GM12891 (cell line): Measurements from ENCODE around the gene PTPN3.

Experiments
- POLR2A ChIP-seq: IDR thresholded peaks from 2 replicates; pipeline ENCODE4 v1.6.1; 2011; ENCODE audit warnings: low read depth, low read length, control low read depth
- POLR2AphosphoS5 ChIP-seq: IDR thresholded peaks from 2 replicates; pipeline ENCODE4 v1.6.1; 2011; ENCODE audit warnings: low read depth, low read length, control low read depth
- POU2F2 ChIP-seq: IDR thresholded peaks from 2 replicates; pipeline ENCODE4 v1.6.1; 2011; ENCODE audit warnings: low read depth, mild to moderate bottlenecking, control low read depth, low read length, moderate library complexity
- SPI1 ChIP-seq: IDR thresholded peaks from 2 replicates; pipeline ENCODE4 v1.6.1; 2011; ENCODE audit warnings: low read depth, low read length, control low read depth

DNA sequence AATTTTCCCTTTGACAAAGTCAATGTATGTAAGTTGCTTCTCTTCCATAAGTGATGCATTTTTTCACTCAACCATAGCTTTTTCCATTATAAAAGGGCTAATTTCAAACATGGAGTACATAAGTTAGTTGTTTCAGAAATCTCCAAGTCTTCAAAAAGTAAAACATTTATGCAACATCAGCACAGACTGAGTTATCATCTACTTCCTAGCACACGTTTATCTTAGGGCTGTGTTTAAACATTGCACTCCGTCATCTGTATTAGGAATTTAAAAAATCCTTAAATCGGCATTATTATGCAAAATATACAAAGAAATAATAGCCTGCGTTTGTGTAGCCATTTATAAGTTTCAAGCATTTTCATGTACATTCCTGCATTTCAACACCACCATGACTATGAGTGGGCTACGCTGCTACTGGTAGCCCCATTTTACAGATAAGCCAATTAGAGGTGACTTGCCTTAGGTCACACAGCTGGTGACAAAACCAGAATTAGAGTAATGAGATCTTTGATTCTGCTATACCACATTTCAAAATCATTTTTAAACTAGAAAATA lies 43.4 kb downstream of the PTPN3 start:
- TF ChIP-seq POLR2A (no peak), POLR2AphosphoS5 (no peak), SPI1 (no peak), POU2F2 (no peak)
